Stimulated activated CD4-positive, alpha-beta T cell treated with anti-CD3 and anti-CD28 coated beads, Interleukin-12 subunit alpha, Interleukin-12 subunit beta, amount 100 ng/mL, for 24 hours (primary cell): ENCODE results near the gene GABRG3.

ENCODE experiments used
- DNase-seq, 2 experiments: peaks; one replicate each; pipeline ENCODE4 v3.0.0-alpha.2; 2020; ENCODE audit warnings: low read depth in 2 of 2

Gene GABRG3

GRCh38 chr15:27097506-27097905 is 126.5 kb downstream of the GABRG3 start:
- DNase-seq, result no peak

- DNase-seq, result no peak
These were observed 131.0 kb downstream of the GABRG3 start for GRCh38 chr15:27101982-27102381.

DNA sequence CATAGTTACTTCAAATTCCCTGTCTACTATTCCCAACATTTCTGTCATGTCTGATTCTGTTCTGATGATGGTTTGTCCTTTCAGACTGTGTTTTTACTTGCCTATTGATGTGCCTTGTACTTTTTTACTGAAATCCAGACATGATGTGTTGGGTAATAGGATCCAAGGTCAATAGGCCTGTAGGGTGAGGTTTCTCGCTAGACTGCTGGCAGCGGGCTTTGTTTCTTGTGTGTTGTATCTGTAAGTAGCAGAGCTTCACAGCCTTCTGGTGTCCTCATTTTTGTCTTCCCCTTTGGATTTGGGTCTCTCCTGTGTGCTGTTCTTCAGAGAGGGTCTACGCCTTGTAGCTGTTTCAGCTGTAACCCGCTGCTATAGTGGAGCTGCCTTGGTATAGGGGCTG is 140.3 kb downstream of the GABRG3 start:
- no peak for DNase-seq

- DNase-seq, result no peak
These were observed 143.5 kb downstream of the GABRG3 start for GRCh38 chr15:27114473-27114872.

DNA sequence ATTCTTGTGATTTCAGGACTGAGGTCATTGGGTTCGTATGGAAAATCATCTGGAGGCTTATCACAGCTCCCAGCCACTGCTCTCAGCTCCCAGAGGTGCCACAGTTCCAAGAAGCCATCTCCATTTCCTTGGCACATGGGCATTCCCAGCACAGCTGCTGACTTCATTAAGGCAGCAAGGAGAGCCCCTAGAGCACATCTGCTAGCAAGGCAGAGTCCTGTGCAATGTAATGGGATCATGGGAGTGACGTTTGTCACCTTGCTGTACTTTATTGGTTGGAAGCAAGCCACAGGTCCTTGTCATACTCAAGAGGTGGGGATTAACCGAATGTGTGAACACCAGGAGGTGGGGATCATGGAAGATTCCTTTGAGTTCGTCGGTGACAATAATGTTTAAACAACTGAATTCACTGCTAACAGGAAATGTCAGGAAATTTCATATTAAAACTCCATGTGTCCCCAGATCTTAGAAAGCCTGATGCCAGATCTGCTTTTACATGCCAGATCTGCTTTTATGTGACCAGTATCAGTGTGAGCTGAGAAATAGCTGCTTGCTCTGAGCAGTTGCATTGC is 148.8 kb downstream of the GABRG3 start:
- no peak for DNase-seq

DNA sequence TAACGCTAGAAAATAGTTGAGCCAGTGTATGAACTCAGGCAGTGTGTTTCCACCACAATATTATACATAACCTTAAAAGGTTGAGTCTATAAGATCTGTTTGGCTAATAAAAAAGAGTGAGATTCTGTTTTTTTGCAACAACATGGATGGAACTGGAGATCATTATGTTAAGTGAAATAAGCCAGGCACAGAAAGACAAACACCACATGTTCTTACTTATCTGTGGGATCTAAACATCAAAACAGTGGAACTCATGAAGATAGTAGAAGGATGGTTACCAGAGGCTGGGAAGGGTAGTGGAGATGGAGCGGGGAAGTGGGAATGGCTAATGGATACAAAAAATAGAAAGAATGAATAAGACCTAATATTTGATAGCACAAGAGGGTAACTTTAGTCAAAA is 150.7 kb downstream of the GABRG3 start:
- DNase-seq, result no peak

GRCh38 chr15:27123291-27123690 is 152.3 kb downstream of the GABRG3 start:
- DNase-seq, result no peak

- no peak for DNase-seq
These were observed 152.8 kb downstream of the GABRG3 start for GRCh38 chr15:27123808-27124207.

DNA sequence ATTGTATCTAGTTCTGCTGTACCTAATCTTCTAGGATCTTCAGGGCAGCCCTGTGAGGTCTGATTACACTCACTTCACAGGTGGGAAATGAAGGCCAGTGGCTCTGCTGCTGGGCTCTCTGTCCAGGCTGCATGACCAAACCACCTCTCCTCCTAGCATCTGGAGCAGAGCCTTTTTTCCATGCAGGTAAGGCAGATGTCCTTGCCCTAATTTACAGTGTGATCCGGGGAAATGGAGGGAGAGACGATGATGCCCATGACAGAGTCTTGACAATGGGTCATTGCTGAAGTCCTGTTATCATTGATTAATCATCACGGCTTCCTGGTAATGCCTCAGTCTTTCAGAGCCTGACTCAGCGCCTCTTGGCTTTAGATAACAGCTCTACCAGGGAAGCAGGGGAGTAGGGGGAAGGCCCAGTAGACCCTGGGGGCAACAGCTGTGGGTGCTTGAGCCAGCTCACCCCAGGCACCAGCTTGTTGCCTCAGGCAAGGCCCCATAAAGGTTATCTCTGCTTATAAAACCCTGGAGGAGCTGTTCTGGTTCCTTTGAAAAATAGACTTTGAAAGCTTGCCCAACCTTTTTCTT is 153.4 kb downstream of the GABRG3 start:
- DNase-seq, result no peak

GRCh38 chr15:27125185-27125584 is 154.2 kb downstream of the GABRG3 start:
- no peak for DNase-seq

DNA sequence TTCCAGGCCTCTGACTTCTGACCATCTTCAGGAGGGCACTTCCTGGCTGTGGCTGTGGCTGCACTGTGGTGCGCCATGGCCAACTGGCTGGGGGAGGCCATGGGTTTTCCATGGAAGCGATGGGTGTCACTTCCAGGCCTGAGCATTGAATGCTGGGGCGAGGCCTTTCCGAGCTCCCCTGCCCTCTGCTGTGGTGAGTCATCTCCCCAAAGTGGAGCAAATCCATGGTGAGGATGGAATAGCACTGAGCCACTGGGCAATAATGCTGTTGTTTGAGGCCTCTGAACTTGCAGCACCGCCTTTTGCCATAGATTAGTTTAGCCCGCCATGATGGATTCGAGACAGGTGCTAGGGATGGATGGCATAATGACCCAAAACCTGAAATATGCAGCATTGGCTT is 155.5 kb downstream of the GABRG3 start:
- no peak for DNase-seq

DNA sequence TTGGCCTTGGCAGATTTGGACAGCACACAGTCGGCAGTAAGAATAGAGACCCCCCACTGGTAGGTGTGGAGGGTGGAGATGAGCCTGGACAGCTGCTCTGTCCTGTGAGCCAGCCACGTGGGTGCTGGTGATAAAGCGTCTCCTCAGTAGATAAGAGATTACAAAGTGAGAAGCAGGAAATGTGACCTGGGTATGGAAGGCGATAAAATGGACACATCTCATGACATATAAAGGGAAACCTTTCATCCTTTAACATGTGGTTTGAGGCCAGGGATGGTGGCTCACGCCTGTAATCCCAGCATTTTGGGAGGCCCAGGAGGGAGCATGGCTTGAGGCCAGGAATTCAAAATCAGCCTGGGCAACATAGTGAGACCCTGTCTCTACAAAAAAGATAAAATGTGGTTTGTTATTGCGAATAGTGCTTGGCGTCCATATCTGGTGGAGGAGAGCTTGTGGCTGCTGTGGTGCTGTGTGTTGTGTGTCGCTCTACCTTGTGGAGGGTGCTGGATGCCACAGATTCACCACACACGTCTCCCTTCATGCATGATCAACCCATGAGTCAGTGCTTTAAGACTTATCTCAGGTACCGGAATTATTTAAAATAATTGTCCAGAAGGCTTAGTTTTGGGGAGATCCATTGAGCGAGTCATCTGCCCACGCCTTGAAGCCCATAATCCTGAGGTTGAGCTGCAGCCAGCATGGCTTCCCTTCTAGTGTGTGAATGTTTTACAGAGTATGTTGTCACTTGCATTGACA is 157.0 kb downstream of the GABRG3 start:
- DNase-seq, result no peak

- no peak for DNase-seq
These were observed 162.3 kb downstream of the GABRG3 start for GRCh38 chr15:27133249-27133648.

GRCh38 chr15:27134481-27134880 is 163.5 kb downstream of the GABRG3 start:
- no peak for DNase-seq

GRCh38 chr15:27135151-27135550 is 164.2 kb downstream of the GABRG3 start:
- DNase-seq, result no peak

DNA sequence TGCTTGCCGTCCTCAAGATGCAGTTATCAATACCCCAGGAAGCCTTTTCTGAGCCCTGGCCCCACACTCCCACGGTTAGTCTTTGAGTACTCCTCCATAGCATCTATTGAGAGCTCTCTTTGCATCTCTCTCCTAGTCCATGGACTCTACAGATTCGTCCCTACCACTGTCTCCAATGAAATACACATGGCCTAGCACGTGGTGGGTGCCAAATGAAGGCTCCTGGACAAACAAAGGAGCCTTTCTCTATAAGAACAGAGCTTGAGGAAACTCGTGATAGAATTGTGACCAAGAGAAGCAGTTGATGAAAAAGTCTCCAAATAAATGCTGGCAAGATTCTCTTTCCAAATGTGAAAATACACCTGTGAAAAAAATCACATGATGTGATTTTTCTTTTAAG is 166.1 kb downstream of the GABRG3 start:
- no peak for DNase-seq

GRCh38 chr15:27165590-27165989 is 194.6 kb downstream of the GABRG3 start:
- no peak for DNase-seq

DNA sequence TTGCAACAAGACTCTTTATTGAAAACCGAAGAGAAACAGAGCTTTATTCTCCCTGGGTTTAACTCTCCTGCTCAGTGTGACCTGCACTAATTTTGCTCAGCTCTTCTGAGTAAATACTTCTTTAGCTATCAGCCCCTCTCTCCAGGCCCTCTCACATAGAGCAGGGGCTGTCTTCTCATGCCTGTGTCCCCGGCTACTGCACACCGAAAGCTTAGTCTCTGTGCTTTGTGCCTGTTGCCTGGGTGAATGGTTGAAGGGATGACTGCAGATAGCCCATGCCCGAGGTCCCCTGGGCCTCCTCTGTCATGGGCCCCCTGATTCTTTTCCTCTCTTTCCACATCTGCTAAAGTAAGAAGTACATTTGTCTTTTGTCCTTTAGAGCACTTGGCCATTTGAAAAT is 195.9 kb downstream of the GABRG3 start:
- DNase-seq, result no peak

- DNase-seq, result no peak
These were observed 196.8 kb downstream of the GABRG3 start for GRCh38 chr15:27167738-27168137.

DNA sequence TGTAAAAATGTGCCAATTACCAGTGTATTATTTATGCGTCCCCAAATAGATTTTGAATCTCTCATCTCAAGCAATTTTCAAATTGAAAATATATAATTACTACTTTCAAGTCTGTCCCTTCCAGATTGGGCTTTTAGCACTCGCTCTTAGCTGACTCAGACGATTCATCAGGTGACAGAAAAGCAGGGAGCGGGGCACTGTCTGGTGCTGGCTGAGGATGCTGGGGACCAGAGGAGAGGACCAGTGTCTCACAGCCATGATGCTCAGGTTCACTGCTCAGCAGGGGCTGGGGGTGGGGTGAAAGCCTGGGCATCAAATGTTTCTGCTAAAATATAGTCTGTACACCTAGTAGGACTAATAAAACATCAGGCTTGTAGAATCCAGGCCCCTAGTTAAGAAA is 199.9 kb downstream of the GABRG3 start:
- no peak for DNase-seq

DNA sequence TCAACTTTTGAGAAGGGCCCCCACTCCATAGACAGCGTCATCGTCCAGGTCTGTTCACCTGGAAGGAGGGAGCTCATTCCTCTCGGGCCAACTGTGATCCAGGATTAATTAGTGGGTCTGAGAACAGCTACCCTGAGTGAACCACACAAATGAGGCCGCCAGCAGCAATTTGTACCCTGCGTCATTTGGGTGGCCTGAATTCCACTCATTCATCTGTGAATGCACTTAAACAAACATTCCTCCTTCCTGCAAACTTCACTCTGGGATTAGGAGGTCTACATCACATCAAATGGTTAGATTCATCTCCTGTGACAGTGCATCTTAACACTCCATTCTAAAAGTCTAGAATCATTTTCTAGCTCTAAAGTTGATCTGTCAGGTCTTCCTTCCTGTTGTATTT is 201.8 kb downstream of the GABRG3 start:
- no peak for DNase-seq

GRCh38 chr15:27175472-27176153 is 204.6 kb downstream of the GABRG3 start:
- no peak for DNase-seq
